ENCODE measurements around the gene RAB9A.
"Not testable (repeated sequence)": the region's sequence is repeated elsewhere in the genome, so short reads cannot be mapped to it uniquely, and the experiment has no call there.

The RAB9A gene

GRCh38 chrX:13703135-13703534 lies 14.2 kb downstream of the RAB9A start:
- DNase-seq: no peak

DNA sequence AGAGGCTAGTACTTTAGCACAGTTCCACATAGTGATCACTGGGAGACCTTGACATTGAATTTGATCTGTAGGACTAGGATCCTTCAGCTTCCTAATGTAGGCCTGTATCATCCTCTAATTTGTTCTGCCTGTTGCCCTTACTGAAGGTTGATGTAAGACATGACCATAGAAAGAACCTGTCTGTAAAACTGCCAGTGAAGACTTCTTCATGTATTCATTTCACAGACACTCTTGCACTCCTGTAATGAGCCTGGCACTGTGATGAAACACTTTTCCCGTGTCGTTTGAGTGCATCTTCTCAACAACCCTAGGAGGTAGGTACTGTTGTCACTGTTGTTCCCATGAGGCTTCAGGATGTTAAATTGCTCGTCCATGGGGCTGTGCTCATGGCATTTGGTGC lies 14.7 kb downstream of the RAB9A start:
- DNase-seq: no peak

DNA sequence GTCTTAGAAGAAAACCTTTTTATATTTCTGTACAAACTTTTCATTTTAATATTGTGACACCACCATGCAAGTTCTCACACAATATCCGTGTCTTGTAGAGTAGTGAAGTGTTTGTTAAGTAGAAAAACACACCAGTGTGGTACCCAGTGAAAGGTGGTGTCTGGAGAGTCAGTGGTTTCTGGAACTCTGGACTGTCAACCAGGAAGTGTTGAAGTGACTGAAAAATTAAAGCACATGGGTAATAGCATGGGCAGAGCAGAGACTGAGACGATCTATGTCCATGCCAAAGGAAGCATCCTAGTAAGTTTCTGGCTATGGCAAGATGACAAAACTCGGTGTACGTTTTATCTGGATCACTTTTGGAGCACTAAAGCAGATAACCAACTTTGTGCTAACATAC lies 22.2 kb downstream of the RAB9A start:
- no peak for DNase-seq

DNA sequence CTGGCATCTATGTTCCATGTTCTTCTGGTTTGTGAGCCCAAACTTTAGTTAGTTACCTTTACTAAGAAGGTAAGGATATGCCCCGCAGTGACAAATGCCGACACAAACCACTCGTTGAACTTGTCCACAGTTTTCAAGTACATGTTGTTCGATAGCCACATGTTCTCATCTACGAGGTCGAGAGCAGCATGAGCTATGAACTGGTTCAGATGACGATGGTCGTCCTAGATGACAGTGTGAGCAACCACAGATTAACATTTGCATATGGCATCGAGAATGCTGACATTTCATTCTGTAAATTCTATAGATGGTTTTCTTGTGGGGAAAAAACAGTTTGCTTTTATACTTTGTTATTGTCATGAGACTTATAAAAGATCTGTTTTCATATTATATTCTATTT lies 27.5 kb downstream of the RAB9A start:
- DNase-seq: no peak

DNA sequence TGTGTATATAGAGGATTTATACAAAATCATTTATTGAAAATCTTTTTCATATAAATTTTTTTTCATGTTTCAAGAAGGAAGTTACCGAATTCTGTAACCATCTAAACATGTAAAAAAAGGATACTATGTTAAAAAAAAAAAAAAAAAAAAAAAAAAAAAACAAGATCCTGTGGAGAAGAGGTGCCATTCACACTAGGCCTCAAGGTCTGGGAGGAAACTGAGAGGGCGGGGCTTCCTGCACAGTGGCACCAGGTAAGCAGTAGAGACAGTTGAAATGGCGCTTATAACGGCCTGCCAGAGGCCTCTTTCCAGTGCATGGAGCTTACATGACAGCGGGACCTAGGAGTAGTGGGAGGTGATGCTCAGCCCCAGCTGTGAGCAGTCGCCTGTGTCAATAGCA lies 28.0 kb downstream of the RAB9A start:
- DNase-seq: no peak

DNA sequence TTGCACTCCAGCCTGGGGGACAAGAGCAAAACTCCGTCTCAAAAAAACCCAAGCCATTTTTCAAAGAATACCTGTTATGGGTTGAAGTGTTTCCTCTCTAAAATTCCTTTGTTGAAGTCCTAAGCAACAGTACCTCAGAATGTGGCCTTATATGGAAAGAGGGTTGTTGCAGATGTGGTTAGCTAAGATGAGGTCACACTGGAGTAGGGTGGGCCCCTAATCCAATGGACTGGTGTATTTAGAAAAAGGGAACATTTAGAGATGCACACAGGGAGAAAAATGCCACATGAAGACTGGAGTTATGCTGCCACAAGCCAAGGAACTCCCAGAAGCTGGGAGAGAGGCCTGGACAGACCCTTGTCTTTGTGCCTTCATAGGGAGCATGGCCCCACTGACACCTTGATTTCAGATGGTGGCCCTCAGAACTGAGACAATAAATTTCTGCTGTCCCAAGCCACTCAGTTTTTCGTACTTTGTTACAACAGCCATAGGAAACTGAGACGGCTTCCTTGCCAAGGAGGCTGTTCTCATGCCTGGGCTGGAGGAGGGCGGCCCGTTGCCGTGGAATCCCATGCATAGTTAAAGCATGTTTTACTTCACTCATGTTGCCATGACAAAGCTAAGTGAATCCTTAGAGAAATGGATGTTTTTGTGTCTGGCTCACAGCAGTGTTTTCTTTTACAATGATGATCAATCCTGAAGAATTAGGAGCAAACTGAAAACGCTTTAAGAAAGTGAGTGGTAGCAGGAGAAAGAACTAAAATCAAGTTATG lies 29.0 kb downstream of the RAB9A start:
- DNase-seq: no peak

DNA sequence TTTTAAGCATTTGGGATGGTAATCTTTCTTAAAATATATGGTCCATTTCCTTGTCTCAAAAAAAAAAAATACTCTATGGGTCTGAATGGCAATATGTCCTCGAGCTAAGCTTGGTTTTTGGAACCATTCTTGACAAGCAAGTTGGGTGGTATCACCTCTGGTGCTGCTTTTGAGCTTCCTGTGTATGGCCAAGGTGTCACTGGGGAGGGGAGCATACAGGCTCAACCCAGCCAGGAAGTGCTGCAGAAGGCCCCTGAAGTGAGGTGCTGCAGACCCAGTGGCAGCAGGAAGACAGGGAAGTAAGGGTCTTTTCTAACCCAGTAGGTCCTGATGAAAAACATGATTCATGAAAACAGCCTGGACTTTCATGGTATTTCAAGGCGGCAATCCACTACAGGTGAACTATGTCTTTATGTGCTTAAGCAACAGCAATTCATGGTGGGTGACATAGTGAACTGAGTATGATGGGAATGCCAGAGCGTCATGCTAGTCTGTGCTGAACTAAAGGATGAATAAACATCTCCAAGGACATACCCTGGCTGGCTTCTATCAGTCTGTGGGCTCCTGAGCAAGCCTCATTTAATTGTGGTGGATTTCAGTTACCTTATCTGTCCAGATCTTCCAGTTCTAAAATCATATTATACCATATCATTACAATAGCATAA lies 30.4 kb downstream of the RAB9A start:
- no peak for DNase-seq

GRCh38 chrX:13721371-13721770 lies 32.4 kb downstream of the RAB9A start:
- no peak for DNase-seq

- DNase-seq: no peak
These were observed 33.0 kb downstream of the RAB9A start for GRCh38 chrX:13721819-13722519.

DNA sequence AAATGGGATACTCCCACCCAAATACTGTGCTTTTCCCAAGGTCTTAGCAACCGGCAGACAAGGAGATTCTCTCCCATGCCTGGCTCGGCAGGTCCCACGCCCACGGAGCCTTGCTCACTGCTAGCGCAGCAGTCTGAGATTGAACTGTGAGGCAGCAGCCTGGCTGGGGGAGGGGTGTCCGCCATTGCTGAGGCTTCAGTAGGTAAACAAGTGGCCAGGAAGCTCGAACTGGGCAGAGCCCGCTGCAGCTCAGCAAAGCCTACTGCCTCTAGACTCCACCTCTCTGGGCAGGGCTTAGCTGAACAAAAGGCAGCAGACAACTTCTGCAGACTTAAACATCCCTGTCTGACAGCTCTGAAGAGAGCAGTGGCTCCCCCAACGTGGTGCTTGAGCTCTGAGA lies 36.0 kb downstream of the RAB9A start:
- peak; percentile 34 for DNase-seq

DNA sequence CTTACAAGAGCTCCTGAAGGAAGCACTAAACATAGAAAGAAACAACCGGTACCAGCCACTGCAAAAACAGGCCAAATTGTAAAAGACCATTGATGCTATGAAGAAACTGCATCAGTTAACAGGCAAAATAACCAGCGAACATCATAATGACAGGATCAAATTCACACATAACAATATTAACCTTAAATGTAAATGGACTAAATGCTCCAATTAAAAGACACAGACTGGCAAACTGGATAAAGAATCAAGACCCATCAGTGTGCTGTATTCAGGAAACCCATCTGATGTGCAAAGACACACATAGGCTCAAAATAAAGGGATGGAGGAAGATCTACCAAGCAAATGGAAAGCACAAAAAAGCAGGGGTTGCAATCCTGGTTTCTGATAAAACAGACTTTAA lies 37.7 kb downstream of the RAB9A start:
- DNase-seq: not testable (repeated sequence)

- DNase-seq: not testable (repeated sequence)
These were observed 41.6 kb downstream of the RAB9A start for GRCh38 chrX:13730523-13730922.

GRCh38 chrX:13732246-13733067 lies 43.5 kb downstream of the RAB9A start:
- no peak for DNase-seq

- DNase-seq: no peak
These were observed 44.6 kb downstream of the RAB9A start for GRCh38 chrX:13733506-13733905.

DNA sequence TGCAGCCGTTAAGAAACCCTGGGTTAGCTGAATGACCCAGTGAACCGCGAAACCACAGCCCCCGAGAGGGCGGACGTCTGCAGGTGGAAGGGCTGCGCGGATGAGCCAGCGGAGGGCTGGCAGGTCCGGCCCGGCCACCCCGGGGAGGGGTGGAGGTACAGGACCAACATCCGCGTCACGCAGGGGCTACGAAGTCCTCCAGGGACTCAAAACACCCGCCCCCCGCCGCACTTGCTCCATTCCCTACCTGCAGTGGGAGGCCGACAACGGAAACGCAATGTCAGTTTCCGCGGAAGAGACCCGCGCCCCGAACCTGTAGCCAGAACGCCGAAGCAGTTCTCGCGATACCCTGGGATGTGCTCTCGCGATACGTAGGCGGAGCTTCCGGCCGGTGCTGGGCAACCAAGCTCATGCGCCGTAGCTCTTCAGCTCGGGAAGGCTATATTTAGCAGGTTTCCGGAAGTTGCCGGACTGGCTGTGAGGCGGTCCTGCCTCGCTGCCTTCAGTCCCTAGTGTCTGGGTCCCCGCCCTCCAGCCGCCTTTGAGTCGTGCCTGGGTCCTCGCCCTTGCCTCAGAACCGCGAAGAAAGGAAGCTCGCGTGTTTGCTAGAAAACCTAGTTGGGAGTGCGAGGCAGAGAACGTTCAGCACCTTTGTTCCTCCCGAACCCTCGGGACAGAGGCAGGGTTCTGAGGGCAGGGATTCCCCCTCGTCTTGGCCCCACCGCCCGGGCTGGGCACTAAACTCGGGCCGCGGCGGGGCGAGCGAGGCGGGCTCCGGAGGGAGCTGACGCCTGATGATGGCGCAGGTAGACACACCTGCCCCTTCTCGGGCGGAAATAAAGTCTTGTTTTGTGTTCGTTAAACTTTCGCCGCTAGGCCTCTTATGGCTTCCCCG lies 45.6 kb downstream of the RAB9A start, which contains the start of the genes OFD1 and TRAPPC2:
Gene OFD1 (plus strand): TSS at position 471 of the 895 bp plus-strand sequence. CDS start 324 bp downstream, at position 795.
Gene TRAPPC2 (minus strand): TSS at position 343 of the 895 bp plus-strand sequence. CDS start 14,657 bp downstream, outside the sequence.
- DNase-seq: peak; percentile 90

- DNase-seq: no peak
These were observed 52.8 kb downstream of the RAB9A start for GRCh38 chrX:13741695-13742094.

GRCh38 chrX:13742397-13743176 lies 53.7 kb downstream of the RAB9A start:
- no peak for DNase-seq

DNA sequence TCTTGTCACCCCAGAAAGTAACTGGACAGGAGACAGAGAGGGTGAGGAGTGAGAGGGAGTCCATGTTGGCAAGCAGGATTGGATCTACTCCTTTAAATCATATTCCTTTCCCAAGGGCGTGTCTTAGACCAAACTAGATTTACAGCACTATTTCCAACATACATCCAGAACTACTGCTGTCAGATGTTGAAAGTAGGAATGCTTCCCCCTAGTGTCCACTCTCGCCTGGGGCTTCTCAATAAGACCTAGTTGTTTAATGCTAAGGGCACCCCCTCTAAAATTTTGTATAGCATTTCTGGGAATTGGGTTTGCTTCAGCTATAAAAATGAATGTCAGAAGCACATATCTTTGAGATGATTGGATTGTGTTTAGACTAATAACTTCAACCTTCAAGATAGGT lies 58.9 kb downstream of the RAB9A start:
- no peak for DNase-seq

GRCh38 chrX:13748486-13748885 lies 59.6 kb downstream of the RAB9A start:
- no peak for DNase-seq

- DNase-seq: no peak
These were observed 61.3 kb downstream of the RAB9A start for GRCh38 chrX:13750204-13750603.

GRCh38 chrX:13750812-13751211 lies 61.9 kb downstream of the RAB9A start:
- no peak for DNase-seq
